ENCODE data around the gene LOXL1.
A peak's percentile ranks its signal among the peaks of the same experiment; 100 is the strongest.

LOXL1 gene

DNA sequence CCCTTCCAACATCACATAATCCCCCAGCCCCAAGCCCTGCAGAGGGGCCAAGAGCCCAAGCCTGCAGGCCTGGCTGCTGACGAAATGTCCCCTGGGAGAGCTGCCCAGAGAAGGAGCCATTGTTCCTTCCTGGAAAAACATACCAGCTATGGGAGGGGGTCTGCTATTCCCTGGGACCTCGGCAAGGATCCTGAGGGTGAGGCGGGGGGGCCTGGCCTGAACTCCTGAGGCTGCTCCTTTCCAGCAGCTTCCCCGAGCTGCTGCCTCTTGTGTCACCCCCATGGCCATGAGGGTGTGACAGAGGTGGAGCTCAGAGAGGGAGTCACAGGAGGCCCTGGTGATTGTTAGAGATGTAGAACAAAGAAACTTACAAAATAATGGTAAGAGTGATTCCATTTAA, 12.9 kb downstream of the LOXL1 start:
- DNase-seq (ENCODE audit: low read depth) = no peak

DNA sequence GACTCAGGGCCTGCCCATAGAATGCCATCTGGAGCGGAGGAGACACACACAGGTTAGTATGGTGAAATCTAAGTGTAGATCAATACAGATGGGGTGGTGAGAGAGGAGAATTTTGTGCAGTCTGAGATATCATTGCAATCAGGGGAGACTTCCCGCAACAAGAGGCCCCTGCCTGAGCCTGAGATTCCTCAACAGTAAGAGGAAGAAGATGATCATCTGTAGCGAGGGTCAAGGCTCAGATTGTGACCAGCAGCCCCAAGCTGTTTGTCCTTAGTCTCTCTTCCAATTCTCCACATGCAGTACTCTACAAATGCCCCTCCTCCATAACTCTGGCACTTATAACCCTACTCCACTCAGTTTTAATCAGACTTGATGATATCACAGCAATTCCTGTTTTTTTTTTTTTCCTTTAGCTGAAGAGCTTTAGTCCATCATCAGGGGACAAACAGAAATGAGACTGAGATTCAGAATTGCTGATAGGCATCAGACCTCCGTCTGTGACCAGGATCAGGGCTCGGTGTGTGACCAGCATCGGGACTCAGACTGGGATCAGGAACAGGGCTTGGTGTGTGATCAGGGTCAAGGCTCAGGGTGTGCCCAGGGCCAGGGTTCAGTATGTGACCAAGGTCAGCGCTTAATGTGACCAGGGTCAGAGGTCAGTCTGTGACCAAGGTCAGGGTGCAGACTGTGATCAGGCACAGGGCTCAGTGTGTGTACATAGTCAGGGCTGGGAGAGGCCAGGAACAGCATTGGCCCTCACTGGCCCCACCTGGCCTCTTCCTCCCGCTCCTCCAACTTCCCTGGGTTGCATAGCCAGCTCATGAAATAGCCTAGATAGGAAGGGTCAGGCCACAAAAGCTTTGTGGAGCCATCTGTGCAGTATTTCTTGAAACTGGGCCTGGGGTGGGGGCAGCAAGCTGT, 14.1 kb downstream of the LOXL1 start:
- DNase-seq (ENCODE audit: low read depth) = no peak

DNA sequence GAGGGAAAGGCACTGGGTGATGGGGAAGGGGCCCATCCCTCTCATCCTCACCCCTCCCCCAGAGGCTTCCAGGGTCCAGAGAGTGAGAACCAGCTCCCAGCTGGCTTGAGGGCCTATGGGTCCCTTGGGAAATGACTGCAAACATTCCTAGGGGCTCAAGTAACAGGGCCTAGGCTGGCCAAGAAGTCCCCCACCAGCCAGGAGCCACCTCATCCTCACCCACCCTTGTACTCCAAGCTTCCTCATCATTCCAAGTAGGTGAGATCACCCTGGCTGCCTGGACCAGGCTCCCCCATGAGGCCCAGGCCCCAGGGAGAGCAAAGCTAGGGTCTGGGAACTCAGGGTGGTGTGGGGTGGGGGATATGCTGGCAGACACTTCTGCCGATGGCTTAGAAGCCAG, 14.8 kb downstream of the LOXL1 start:
- no peak for DNase-seq (ENCODE audit: low read depth)

DNA sequence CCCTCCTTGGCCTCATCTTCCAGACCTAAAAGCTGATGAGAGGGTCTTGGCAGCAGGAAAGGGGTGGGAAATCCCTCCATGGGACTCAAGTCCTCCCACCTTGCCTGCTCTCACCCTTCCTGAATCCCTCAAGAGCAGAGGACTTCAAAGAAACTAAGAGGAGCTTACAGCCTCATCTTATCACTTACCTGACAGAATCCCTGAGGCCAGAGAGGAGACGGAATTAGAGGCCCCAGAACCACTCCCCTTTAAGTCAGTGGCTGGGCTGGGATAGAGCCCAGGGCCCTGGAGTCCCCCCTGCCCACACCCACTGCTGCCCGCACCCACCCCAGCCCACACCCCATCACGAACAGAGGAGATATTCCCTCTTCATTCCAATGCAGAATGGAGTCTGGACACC, 15.2 kb downstream of the LOXL1 start:
- DNase-seq (ENCODE audit: low read depth) = no peak

DNA sequence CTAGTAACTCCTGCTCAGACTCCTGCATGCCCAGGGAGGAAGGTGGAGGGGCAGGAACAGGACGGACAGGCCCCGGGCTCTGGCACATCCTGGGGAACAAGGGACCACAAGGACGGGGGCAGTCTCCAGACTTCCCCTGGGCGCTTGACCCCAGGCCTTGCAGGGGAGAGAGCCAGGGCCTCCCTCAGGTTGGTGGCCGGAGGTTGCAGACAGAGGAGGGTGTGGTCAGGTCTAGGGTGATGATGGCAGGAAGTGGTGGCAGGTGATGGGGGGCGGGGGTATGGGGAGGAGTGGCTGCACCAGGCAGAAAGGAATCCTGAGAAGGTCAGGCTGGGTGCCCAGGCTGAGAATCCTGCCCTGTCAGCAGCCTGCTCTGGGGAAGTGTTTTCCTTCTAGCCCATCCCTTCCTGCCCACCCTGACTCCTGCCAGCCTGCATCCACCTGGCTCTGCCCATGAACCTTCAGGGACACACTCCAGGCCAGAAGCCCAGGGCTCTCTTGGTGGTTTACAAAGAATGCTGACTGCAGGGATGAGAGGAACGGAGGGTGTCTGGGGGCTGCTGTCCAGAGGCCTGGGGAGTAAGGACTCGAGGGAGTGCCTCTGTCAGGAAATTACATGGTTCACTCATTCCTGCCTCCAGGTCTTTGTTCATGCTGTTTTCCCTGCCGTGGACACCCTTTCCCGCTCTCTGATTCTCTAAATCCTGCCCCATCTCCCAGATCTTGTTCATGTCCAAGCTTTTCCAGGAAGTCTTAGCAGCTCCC, 15.8 kb downstream of the LOXL1 start:
- DNase-seq (ENCODE audit: low read depth) = no peak

DNA sequence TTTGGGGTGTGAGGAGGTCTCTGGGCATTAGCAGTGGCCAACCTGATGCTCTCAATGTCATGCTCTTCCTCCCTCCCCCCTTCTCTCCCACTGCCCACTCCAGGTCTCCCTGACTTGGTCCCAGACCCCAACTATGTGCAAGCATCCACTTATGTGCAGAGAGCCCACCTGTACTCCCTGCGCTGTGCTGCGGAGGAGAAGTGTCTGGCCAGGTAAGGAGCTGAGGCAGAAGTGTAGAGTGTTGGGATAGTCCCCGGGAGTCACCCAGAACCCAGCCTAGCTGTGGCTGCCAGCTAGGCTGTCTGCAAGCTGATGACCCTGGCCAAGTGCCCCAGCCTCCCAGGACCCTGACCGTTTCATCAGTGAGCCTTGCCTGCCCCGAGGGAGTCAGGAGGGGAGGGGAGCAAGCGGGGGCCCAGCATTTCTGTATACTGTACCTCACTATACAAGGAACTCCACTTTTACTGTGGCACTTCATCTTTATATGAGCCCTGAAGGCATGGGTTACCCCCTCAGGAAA, 16.5 kb downstream of the LOXL1 start:
- DNase-seq (ENCODE audit: low read depth) = no peak

DNA sequence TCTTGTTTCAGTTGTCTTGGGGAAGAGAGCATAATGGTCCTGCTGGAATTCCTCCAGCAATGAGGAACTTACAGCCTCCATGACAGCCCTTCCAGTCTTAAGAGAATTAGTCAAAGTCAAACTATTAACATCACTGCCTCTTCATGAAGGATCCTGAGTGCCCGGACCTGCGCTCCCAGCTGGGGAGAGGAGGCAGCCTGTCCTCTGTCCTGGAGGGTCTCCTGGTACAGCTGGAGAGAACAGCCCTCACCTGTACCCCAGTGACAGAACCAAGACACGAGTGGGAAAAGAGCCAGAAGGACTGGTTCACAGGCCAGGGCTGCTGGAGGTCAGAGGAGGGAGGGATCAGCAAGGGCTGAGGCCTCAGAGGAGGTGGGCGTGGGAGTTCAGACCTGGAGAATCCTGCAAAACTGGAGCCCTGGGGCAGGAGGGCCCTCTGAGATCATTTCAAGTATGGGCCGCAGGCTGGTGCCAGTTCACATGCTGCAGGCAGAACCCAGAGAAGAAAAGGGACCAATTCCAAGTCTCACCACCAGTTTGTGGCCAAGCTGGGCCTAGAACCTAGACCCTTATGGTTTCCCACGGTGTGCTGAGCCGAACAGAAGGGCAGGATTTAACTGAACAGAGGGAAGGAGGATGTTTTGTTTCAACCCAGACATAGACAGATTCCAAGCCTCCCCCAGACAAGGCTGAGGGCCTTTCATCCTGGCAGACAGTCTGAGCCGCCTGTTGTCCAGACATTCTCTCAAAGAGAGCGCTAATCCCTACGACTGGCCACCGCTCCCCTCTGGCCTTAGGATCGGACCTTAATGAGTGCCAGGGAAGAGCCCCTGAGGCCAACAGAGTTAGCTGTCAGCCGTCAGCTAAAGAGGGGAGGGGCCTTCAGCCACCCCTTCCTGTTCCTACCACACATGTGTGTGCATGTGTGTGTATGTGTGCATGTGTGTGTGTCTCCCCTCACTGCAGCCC, 18.2 kb downstream of the LOXL1 start:
- DNase-seq (ENCODE audit: low read depth) = no peak

DNA sequence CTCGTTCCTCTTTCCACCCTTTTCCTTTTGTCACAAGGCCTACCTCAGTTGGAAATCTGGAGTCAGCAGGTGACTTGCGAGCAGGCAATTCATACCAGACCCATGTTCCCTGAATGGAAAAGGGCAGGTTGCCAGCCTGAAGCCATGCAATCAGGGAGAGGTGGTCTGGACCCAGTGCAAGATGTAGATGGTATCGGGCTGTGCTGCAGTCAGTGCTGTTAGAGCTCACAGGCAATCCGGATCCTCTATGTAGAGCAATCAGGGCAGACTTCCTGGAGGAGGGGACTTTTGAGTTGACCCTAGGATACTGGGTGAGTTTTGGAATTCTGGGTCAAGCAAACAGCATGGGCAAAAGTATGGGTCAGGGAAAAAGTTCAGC, 18.9 kb downstream of the LOXL1 start:
- no peak for DNase-seq (ENCODE audit: low read depth)

DNA sequence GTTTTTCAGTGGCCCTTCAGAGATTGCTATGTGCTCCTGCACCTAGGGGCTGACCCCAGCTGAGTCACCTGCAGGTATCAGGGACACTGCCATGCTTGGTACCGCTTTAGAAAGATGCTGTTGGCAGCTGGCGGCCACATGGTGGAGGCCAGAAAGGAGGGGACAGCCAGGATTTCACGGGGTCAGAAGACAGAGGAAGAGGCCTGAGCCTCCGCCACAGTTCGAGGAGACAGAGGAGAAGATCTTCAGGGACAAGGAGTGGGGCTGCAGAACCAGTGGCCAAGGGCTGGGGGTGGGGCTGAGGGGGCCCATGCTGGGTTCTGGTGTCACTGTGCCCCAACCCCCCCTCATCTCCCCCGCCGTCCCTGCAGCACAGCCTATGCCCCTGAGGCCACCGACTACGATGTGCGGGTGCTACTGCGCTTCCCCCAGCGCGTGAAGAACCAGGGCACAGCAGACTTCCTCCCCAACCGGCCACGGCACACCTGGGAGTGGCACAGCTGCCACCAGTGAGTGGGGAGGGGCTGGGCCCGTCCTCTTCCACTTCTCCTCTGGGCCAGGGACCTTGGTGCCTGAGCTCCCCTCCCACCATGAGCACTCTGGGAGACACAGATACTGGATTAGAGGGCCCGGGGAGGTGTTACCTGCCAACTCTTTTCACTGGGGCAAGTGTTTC, 19.9 kb downstream of the LOXL1 start:
- DNase-seq (ENCODE audit: low read depth) = no peak

DNA sequence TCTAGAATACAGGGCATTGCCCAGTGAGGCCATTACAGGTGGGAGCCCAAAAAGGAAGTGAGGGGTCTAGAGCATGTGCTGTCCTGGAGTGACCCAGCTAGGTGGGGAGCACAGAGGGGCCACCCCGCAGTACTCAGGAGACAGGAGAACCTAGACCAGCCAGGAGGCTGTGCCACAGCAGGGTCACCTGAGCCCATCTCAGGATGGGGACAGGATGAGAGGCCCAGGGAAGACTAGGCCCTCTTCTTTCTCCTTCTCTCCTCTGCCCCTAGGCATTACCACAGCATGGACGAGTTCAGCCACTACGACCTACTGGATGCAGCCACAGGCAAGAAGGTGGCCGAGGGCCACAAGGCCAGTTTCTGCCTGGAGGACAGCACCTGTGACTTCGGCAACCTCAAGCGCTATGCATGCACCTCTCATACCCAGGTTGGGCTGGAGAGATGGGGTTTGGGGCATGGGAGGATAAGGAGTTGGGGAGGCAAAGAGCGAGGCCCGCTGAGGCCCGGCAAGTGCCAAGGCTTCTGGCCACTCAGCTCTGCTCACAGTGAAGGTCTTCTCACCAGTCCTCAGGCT, 20.6 kb downstream of the LOXL1 start:
- DNase-seq (ENCODE audit: low read depth) = no peak

DNA sequence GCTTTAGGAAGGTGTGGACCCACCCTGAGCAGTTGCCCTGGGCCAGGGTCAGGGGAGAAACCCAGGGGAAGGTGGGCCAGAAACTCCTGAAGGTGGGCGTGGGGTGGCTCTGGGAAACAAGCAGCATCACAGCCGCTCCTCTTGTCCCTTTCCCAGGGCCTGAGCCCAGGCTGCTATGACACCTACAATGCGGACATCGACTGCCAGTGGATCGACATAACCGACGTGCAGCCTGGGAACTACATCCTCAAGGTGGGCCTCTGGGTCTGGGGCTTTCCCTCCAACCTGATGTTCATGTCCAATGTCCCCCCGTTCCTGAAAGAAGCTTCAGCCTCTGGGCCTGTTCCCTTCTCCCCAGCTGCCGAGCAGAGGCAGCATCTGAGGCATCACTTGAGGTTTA, 21.4 kb downstream of the LOXL1 start:
- no peak for DNase-seq (ENCODE audit: low read depth)

DNA sequence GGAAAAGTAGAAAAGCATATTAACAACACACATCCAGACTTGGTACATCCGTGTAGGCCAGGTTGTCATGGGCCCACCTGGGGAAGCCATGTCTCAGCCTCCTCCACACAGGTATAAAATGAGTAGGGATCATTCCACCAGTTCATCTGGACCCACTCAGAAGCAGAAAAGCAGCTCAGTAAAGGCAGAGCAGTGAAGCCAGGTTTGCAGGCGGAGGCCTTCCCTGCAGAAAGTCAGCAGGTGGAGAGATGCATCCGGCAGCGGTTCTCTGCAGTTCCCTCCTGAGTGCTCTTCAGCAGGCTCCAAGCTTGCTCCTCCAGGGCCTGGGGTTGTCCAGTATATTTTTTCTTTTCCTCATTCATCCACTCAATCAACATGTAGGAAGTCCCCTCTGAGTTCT, 22.1 kb downstream of the LOXL1 start:
- no peak for DNase-seq (ENCODE audit: low read depth)

DNA sequence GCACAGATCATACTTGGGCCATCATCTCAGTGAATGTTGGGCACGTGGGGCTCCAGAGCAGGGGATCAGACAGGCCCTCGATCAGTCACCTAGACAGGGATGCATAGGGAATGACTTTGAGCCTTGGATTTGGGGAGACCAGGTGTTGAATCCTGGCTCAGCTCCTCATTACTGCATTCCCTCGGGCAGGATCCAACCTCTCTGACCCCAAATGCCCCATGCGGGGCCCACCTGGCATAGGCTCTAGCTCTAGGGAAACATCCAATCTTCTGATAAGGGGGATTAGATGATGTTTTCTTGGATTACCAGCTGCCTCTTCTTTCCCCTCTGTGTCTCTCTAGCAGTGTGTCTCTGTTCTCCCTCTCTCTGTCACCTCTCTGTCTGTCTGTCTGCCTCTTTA, 22.7 kb downstream of the LOXL1 start:
- no peak for DNase-seq (ENCODE audit: low read depth)

DNA sequence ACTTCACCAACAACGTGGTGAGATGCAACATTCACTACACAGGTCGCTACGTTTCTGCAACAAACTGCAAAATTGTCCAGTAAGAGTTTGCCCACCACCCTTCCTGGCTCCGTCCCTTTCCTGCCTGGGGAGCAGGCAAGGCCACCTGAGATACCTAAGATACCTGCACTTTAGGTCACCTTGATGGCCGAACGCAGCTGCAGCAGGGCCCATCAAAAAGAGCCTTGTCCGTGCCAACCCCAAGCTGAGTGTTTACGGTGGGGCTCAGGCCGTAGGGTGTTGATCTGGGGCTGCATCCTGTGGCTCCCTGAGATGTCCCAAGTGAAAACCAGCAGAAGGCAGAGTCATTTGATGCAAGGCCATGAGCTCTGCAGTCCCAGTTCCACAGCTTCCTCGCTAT, 23.2 kb downstream of the LOXL1 start:
- no peak for DNase-seq (ENCODE audit: low read depth)

DNA sequence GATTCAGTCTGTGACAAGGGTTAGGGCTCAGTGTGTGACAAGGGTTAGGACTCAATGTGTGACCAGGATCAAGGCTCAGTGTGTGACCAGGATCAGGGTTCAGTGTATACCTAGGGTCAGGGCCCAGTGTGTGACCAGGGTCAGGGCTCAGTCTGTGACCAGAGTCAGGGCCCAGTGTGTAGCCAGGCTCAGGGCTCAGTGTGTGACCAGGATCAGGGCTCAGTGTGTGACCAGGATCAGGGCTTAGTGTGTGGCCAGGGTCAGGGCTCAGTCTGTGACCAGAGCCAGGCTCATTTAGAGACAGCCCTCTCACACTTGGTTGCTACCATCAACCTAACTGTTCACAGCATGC, 24.2 kb downstream of the LOXL1 start:
- no peak for DNase-seq (ENCODE audit: low read depth)

DNA sequence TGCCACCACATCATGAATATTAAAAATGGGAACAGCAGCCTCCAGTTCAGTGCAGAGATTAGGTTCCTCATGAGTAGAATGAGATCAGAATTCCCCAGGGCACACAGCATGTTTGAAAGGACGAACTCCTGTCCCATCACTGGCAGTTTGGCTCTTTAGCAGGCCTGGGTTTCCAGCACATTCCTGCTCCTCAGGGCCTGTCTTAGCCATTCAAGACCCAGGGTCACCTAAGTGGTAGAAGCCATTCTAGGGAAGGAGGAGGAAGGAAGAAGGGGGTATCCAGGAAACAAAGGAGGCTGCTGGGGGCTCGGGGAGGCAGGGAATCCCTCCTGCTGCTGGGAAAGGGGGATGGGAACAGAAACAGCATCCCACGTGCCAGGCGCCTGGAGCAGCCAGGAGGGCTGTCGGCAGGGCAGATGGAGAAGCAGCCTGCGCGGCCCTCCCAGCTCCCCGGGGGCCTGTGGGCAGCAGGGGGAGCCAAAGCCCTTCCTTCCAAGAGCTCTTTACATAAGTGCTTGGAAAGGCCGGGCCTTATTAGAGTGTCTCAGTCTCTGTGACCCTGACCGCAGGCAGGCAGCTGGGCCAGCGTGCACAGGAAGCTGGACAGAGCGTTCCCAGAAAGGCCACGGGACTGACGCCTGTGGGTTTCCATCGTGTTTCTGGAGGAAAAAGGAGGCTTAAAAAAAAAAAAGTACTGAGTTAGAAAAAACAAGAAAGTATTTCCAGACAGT, 24.7 kb downstream of the LOXL1 start:
- DNase-seq (ENCODE audit: low read depth) = peak; percentile 45

DNA sequence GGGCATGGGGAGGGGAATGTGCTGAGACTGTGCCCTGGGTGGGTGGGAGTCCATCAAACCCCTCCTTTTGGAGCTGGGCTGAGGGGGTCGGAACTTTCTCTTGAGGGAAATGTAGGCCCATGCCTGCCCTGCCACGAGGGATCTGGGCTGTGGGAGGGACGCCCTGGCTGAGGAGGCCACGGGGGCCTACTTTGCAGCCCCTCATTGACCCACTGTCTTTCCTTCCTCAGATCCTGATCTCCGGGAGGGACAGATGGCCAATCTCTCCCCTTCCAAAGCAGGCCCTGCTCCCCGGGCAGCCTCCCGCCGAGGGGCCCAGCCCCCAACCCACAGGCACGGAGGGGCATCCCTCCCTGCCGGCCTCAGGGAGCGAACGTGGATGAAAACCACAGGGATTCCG, 25.3 kb downstream of the LOXL1 start:
- DNase-seq (ENCODE audit: low read depth) = no peak

DNA sequence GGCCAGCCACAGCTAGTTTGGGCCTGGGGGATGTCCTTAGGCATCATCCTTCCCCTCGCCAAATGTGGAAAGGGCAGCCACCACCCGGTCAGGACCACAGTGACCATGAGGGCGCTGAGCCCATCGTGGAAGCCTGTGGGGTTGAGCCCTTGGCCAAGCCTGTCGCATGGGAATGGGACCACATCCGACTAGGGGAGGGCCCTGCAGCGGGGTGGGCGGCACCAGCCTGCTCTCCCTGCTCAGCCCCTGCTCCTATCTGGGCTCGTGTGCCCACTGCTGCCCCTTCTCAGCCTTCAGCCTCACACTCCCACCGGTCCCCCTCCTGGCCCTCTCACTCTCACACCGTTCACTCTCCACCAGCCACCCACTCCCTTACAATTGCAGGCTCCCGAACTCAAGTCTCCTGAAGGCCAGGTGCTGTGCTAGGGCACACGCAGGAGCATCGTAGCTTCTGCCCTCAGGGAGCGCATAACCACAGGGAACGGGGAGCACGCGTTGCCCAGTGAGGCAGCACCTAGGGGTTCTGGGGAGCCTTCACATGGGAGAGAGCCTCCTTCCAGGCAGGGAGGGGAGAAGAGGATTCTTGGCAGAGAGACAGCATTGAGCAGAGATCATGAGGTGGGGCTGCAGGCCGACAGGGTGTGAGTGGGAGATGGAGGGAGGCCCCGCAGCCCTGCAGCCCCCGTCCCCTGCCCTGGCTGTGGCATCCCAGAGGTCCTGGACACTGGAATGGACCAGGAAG, 26.1 kb downstream of the LOXL1 start:
- no peak for DNase-seq (ENCODE audit: low read depth)

DNA sequence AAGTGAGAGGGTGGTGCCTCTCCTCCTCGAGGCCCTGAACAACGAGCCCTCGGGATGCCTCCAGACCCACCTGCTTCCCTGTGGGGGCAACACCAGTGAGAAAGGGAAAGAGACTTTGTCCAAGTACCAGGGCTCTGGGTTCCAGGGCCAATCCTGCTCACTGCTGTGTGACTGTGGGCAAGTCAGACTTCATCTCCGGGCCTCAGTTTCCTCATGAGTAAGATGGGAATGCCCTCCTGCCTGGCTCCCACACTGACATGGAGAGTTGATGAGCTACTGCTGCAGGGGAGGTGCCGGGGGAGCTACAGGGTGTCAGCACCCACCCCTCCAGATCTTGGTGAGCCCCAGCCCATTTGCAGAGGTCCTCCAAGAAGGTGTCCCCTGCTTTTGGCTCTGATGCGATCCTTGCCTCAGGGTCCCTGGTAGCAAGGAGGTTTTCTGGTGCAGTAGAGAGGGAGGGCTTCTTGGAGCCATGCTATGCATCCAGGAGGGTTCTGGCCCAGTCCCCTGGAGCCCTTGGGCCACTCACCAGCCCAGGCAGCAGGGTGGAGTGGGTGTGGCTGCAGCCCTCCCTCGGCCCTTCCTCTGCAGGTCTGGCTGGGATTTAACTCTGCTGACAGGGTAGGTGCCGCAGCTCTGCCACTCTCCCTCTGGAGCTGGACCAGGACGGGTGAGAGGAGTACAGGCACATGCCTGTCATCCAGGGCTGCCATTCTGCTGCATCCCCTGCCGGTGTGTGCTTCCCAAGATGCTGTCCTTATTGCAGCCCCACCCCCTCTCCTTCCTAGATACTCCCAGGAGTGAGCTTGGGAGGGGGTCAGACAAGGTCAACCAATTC, 26.9 kb downstream of the LOXL1 start:
- no peak for DNase-seq (ENCODE audit: low read depth)

Data from activated T-cell treated with anti-CD3 and anti-CD28 coated beads for 24 hours (primary cell).